Fibroblast of gingiva (primary cell): ENCODE measurements around the gene ENTPD8.

ENCODE experiments used
- DNase-seq: peaks from one replicate; pipeline ENCODE4 v3.0.0-alpha.2; 2011; ENCODE audit warnings: low read depth

Gene ENTPD8

DNA sequence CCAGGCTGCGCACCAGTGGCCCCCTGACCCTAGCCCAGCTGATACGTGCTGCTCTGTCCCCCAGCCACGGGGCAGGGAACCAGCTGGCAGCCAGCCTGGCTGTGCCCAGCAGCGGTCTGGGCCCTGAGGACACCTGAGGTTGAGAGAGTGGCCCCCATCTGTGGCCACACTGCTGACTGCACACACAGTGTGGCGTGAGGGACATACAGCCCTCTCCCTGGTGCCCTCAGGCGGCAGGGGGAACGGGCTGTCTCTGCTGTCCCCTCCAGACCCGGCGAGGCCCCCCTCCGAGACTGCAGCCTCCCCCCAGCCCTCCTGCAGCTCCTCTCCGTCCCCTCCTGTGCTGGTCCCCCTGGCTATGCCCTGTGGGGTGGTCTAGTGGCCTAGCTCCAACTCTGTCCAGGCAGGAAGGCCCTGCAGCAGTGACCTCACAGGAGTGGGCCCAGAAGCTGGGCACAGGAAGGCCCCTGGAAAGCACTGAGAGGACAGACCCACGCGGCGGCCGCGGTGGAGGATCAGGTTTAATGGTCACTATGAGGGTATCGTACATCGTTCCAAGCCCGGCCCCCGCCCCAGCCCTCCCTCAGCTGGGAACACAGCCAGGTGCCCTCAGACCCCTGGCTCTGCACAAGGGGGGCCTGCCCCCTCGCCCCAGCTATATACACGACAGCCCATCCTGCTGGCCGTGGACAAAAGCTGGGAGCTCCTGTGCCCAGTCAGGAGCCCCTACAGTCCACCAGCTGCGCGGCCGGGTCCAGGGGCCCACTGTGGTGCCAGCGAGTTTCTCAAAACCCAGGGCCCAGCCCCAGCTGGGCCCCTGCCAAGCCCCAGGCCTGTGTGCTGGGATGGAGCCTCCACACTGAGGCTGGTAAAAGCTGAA lies 6.8 kb upstream of the ENTPD8 start:
- DNase-seq: no peak

GRCh38 chr9:137446851-137447471 lies 5.8 kb upstream of the ENTPD8 start:
- peak; percentile 62 for DNase-seq

- no peak for DNase-seq
These were observed 4.8 kb upstream of the ENTPD8 start for GRCh38 chr9:137445930-137446431.

DNA sequence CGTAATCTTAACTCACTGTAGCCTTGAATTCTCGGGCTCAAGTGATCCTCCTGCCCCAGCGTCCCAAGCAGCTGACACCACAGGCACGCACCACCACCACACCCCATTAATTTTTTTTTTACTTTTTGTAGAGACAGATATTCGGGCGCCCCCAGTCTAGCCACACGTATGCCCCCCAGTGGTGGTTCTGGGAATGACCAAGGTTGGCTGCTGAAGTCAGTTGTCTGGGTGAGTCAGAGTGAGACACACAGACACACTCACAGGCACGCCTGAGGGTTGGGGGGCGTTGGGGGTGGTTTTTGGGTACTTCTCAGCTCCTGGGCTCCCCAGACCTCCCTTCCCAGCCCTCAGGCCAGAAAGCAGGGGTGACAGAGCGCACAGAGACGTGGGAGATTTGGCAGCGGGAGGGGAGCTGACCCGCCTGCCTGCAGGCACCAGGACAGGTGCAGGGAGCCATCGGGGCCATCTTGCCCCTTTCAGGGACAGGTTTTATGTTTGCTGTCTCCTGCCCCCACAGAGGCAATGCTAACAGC lies 4.2 kb upstream of the ENTPD8 start:
- DNase-seq: peak; percentile 50

DNA sequence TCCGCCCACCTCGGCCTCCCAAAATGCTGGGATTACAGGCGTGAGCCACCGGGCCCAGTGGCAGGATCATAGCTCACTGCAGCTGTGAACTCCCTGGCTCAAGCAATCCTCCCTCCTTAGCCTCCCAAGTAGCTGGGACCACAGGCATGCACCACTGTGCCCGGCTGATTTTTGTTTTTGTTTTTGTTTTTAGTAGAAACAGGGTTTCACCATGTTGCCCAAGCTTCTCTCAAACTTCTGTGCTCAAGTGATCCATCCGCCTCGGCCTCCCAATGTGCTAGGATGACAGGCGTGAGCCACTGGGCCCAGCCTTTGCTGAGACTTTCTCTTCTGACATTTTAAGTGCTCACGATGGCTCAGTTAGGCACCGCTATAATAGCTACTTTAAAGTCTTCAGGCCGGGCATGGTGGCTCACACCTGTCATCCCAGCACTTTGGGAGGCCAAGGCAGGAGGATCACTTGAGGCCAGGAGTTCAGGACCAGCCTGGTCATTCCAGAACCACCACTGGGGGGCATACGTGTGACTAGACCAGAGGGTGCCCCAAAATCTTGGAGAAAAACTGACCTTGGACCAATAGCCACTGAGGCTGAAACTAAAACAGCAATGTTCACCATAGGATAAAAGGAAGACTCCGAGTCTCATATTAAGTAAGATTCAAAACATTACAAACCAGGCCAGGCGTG lies 3.1 kb upstream of the ENTPD8 start:
- DNase-seq: no peak

GRCh38 chr9:137441935-137442321 lies 771 bp upstream of the ENTPD8 start:
- no peak for DNase-seq

DNA sequence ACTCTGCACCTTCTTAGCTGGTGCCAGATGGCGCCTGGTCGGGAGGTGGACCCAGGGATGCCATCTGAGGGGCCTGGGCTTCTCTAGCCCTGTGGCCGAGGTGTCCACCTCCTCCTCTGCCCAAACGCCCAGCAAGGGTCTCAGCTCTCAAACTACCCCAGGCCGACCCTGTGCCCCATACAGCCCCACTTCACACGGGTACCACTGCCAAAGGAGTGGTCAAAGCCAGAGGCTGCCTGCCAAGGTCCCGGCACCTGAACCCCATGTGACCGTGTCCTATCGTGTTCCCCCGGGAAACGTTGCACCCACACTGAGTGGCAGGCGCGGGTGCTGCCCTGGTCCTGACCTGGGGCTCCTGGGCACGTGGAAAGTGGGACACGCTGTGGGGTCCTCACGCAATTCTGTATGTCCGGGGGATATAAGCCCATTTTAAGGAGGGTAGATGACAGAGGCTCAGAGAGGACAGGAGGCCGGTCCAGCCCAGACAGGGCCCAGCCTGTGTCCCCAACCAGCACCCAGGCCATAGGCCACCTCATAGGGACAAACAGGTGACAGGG lies 1.9 kb downstream of the ENTPD8 start:
- DNase-seq: no peak

- DNase-seq: no peak
These were observed 2.5 kb downstream of the ENTPD8 start for GRCh38 chr9:137438591-137439157.

DNA sequence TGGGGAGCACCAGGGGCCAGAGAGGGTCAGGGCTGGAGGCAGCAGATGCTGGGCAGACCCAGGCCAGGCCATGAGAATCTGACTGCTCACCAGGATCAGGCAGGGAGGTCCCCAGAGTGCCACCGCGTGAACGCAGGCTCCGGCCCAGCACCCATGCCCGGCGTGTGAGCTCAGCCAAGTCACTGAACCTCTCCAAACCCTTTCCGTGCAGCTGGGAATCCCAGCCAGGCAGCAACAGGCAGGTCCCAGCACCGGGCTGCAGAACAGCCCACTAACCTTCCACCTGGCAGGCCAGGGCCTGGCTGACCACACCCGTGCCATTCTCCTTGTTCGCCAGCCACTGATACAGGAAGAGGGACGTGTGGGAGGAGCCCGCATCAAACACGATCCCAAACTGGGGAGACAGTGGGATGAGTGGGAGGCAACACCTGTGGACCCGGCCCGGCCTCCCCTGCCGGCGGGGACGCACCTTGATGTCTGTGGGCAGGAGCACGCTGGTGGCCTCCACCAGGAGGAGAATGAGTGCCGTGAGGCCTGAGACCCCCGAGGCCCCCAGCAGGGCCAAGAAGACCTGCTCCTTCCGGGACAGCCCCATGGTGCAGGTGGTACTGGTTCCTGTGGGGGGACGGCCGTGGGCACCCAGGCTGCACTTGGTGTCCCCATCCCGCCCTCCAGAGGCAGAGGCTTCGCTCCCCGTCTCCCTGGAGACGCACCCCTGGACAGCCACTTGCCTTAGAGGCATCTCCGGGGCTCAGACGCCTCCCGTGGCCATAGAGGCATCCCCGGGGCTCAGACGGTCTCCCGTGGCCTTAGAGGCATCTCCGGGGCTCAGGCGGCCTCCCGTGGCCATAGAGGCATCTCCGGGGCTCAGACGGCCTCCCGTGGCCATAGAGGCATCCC lies 3.2 kb downstream of the ENTPD8 start:
- DNase-seq: no peak

DNA sequence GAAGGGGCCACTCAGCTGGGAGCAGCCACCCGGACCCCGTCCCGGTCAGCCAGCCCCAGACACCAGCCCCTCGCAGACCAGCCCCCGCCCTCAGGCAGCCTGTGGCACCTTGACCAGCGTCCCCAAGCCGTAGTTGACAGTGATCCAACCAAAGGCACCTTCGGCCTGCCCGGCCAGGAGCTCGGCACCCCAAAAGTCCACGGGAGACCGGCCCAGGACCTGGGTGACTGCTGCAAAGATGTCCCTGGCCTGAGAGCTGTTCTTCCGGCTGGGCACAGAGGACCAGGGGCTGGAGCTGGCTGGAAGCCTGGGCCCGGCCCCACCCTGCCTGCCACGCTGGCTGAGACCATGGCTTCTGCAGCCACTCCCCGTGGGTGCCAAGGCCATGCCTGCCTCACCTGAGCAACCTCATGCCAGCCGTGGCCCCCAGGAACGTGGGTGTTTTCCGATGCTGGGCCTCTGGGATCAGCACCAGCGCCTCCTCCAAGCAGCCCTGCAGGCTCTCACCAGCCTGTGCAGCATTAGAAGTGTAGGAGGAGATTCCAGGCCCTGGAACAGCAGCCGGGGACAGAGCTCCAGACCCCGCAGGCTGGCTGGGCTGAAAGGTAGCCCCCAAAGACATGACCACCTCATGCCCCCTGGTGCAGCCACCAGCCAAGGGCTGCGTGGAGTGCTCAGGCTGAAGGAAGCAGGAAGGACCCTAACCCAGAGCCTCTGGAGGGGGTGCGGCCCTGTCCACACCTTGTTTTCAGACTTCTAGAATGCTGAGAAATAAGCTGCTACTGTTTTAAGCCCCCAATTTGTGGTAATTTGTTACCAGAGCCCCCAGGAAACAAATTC lies 4.2 kb downstream of the ENTPD8 start:
- no peak for DNase-seq

GRCh38 chr9:137435980-137436760 lies 5.0 kb downstream of the ENTPD8 start:
- DNase-seq: peak; percentile 55

GRCh38 chr9:137435381-137435891 lies 5.7 kb downstream of the ENTPD8 start:
- no peak for DNase-seq

DNA sequence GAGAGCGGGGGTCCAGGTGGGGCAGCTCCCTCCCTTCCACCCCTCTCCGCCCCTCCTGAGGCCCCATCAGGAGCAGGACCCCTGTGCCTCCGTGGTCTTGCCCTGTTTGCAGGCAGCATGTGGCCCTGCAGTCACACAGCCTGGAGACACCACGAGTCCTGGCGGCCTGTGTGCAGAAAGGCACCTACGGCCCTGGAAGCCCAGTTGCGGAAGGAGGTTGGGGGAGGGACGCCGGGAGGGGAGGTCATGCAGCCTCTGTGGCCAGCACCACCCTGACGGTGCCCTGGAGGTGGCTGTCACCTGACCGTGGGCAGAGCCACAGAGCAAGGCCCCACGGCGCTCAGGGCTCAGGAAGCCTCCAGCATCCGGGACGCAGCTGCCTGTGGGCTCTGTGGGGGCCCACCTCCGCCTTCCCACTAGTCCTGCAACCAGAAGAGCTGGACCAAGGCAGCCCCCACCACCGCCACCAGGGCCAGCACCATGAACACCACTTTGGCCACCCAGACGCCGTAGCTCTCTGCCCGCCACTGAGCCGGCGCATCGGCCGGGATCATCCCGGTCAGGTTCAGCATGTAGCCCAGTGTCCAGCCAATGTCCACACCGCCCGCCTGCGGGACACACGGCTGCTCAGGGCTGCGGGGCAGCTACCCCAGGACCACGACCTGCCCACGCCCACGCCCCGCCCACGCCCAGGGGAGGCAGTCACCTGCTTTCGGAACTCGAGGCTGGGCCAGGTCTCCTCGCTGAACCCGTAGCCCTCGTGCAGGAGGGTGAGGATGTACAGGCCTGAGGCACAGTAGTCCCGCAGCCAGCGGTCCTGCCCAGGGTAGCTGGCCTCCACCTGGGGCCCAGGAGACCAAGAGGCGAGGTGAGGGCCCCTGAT lies 6.4 kb downstream of the ENTPD8 start:
- no peak for DNase-seq

- DNase-seq: no peak
These were observed 7.2 kb downstream of the ENTPD8 start for GRCh38 chr9:137433916-137434431.

- DNase-seq: no peak
These were observed 7.7 kb downstream of the ENTPD8 start for GRCh38 chr9:137433349-137433915.

- DNase-seq: no peak
These were observed 8.3 kb downstream of the ENTPD8 start for GRCh38 chr9:137432687-137433348.
